Activated naive CD8-positive, alpha-beta T cell treated with anti-CD3 and anti-CD28 coated beads for 36 hours (primary cell): Measurements from ENCODE around the gene NOP53. TPM values are rescaled to one million over a fixed set of nuclear protein-coding genes. Genes with fewer than 3 reads are reported as not detected.
A peak's percentile ranks its signal among the peaks of the same experiment; 100 is the strongest.
"Not testable (repeated sequence)": the region's sequence is repeated elsewhere in the genome, so short reads cannot be mapped to it uniquely, and the experiment has no call there.

Experiments used
- DNase-seq: peaks from one replicate; pipeline ENCODE4 v3.0.0; 2021
- H3K27ac Mint-ChIP-seq: one replicate; pipeline ENCODE4 v1.8.0; 2022; ENCODE audit warnings: mild to moderate bottlenecking, moderate library complexity, mixed read lengths
- H3K27me3 Mint-ChIP-seq: one replicate; pipeline ENCODE4 v1.8.0; 2022; ENCODE audit warnings: mild to moderate bottlenecking, mixed read lengths
- H3K36me3 Mint-ChIP-seq: one replicate; pipeline ENCODE4 v1.8.0; 2021; ENCODE audit warnings: mild to moderate bottlenecking, mixed read lengths
- H3K4me1 Mint-ChIP-seq: one replicate; pipeline ENCODE4 v1.8.0; 2021; ENCODE audit warnings: mixed read lengths
- H3K4me3 Mint-ChIP-seq: one replicate; pipeline ENCODE4 v1.8.0; 2022; ENCODE audit warnings: mild to moderate bottlenecking, moderate library complexity, mixed read lengths
- H3K9me3 Mint-ChIP-seq: one replicate; pipeline ENCODE4 v1.8.0; 2022; ENCODE audit warnings: mixed read lengths
- total RNA-seq, 2 experiments: library from RNA; stranded (reverse); gene quantifications; one replicate each; pipeline ENCODE4 v1.2.3, GENCODE V29; 2021

The NOP53 gene
- total RNA-seq, 2 experiments from 2014 or later, result 248 to 249 TPM

- Mint-ChIP-seq H3K27me3 (peaks cover 56% of the 10 kb centered on the region), H3K9me3 (peaks cover 11% of the 10 kb centered on the region), H3K27ac (no peak within 1 kb of the TSS), H3K4me1 (peaks cover 4% of the 10 kb centered on the region), H3K4me3 (peak within 1 kb of the TSS; percentile 44), H3K36me3 (peaks cover 5% of the 10 kb centered on the region)
- peak; percentile 58 for DNase-seq
Observed at GRCh38 chr19:47713046-47714021, 32.0 kb upstream of the NOP53 start, which contains the start of gene EHD2. TSS of gene EHD2 (plus strand) at chr19:47713422. CDS start at chr19:47716613, 3,191 bp downstream.

DNA sequence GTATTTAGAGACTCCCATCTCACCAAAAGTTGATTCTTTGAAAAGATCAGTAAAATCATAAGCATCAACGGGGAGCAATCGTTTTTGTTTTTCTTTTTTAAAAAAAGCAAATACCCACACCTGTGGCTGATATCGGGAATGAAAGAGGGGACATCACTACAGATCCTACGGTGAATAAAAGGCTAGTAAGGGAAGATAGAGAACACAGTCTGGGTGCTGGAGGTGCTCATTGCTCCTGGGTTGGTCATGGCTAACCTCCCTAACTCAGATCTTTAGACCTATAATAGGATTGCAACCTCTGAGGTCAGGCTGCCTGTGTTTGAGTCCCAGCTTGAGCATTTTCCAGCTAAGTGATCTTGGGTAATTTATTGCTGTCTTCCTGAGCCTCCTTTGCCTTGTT, 31.0 kb upstream of the NOP53 start:
- H3K27ac Mint-ChIP-seq, result no peak overlapping the region
- H3K27me3 Mint-ChIP-seq, result peaks cover 56% of the 10 kb centered on the region
- H3K36me3 Mint-ChIP-seq, result peaks cover 5% of the 10 kb centered on the region
- peaks cover 11% of the 10 kb centered on the region for H3K9me3 Mint-ChIP-seq
- peaks cover 4% of the 10 kb centered on the region for H3K4me1 Mint-ChIP-seq
- H3K4me3 Mint-ChIP-seq, result no peak overlapping the region
- no peak for DNase-seq

DNA sequence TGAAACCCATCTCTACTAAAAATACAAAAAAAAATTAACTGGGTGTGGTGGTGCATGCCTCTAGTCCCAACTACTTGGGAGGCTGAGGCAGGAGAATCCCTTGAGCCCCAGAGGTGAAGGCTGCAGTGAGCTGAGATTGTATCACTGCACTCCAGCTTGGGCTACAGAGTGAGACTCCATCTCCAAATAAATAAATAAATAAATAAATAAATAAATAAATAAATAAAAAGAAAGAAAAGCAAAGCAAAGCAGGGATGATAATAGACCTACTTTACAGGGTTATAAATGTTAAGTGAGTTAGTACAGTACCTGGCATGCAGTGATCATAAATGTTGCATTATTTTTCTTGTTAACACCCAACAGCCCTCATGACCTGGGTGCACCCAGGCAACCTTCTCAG, 30.5 kb upstream of the NOP53 start:
- H3K27ac Mint-ChIP-seq, H3K4me1 Mint-ChIP-seq, H3K4me3 Mint-ChIP-seq, H3K36me3 Mint-ChIP-seq, DNase-seq: not testable (repeated sequence)
- Mint-ChIP-seq H3K27me3 (peaks cover 52% of the 10 kb centered on the region), H3K9me3 (peaks cover 11% of the 10 kb centered on the region)

- Mint-ChIP-seq H3K9me3 (peaks cover 11% of the 10 kb centered on the region), H3K4me3 (no peak overlapping the region), H3K4me1 (peaks cover 4% of the 10 kb centered on the region), H3K27ac (no peak overlapping the region), H3K36me3 (peaks cover 5% of the 10 kb centered on the region), H3K27me3 (peaks cover 46% of the 10 kb centered on the region)
- DNase-seq, result no peak
Observed at GRCh38 chr19:47716270-47716937, 28.9 kb upstream of the NOP53 start.

DNA sequence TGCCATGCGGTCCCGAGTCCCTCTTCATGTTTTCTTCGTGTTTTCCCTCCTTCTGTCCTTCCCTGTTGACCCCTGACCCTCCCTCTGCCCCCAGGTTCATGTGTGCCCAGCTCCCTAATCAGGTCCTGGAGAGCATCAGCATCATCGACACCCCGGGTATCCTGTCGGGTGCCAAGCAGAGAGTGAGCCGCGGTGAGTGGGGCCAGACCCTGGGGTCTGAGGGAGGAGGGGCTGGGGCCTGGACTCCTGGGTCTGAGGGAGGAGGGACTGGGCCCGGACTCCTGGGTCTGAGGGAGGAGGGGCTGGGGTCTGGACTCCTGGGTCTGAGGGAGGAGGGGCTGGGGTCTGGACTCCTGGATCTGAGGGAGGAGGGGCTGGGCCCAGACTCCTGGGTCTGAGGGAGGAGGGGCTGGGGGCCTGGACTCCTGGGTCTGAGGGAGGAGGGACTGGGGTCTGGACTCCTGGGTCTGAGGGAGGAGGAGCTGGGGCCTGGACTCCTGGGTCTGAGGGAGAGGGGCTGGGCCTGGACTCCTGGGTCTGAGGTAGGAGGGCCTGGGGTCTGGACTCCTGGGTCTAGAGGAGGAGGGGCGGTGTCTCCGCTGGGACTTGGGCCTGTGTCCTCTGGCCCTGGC, 26.8 kb upstream of the NOP53 start:
- H3K27ac Mint-ChIP-seq, H3K4me3 Mint-ChIP-seq, H3K4me1 Mint-ChIP-seq, DNase-seq, H3K36me3 Mint-ChIP-seq: not testable (repeated sequence)
- H3K27me3 Mint-ChIP-seq, result peaks cover 38% of the 10 kb centered on the region
- H3K9me3 Mint-ChIP-seq, result peaks cover 11% of the 10 kb centered on the region

DNA sequence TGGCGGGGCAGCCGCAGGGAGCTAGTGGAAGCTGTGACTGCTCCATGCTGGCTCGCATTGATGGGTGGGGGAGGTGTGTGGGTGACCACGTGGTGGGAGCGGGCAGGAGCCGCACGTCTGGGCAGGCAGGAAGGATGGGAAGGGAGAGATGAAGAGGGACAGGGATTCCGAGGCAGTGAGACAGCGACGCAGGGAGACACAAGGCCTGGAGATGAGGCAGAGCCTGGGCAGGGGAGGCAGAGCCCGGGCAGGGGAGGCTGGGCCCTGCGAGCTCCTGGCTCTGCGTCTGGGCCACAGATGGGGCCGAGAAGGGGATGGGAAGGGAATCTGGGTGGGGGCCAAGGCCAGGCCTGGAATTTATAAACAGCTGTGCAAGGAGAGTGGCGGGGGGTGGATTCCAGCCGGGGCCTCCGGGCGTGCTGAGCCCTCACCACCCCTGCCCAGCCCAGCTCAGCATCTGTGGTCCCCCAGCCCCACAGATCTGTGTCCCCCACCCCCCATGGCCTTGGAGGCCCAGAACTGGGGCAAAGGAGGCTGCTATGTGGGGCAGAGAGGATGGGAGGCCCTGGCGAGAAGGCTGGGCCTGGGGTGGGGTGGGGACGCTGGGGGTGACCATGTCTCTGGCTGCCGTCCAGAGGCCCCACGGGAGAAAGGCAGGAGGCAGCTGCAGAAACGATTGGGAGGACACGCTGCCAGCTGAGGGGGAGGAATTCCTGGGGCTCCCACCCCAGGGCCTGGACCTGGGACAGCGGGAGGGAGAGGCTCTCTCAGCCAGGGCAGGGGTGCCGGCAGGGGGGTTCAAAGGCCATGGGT, 26.1 kb upstream of the NOP53 start:
- peaks cover 4% of the 10 kb centered on the region for H3K9me3 Mint-ChIP-seq
- peaks cover 38% of the 10 kb centered on the region for H3K27me3 Mint-ChIP-seq
- no peak overlapping the region for H3K4me3 Mint-ChIP-seq
- DNase-seq, result no peak
- H3K4me1 Mint-ChIP-seq, result no peaks in the 10 kb centered on the region
- no peaks in the 10 kb centered on the region for H3K36me3 Mint-ChIP-seq
- no peak overlapping the region for H3K27ac Mint-ChIP-seq

- Mint-ChIP-seq H3K27ac (no peak overlapping the region), H3K4me1 (no peaks in the 10 kb centered on the region), H3K36me3 (no peaks in the 10 kb centered on the region), H3K4me3 (no peak overlapping the region), H3K27me3 (peaks cover 33% of the 10 kb centered on the region), H3K9me3 (no peaks in the 10 kb centered on the region)
- DNase-seq, result no peak
Observed at GRCh38 chr19:47720669-47721422, 24.5 kb upstream of the NOP53 start.

DNA sequence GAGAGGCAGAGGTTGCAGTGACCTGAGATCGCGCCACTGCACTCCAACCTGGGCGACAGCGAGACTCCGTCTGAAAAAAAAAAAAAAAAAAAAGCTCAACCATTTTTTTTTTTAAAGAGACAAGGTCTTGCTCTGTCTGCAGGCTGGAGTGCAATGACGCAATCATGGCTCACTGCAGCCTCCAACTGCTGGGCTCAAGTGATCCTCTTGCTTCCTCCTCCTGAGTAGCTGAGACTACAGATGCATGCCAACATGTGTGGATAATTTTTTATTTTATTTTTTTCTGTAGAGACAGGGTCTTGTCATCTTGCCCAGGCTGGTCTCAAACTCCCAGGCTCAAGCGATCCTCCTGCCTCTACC, 21.8 kb upstream of the NOP53 start:
- Mint-ChIP-seq H3K4me3 (no peak overlapping the region), H3K9me3 (no peaks in the 10 kb centered on the region), H3K4me1 (peaks cover 3% of the 10 kb centered on the region), H3K27me3 (peaks cover 35% of the 10 kb centered on the region), H3K36me3 (no peaks in the 10 kb centered on the region), H3K27ac (no peak overlapping the region)
- no peak for DNase-seq

- Mint-ChIP-seq H3K4me1 (peaks cover 17% of the 10 kb centered on the region), H3K27ac (no peak overlapping the region), H3K36me3 (no peaks in the 10 kb centered on the region), H3K4me3 (no peak overlapping the region), H3K27me3 (peaks cover 54% of the 10 kb centered on the region), H3K9me3 (peaks cover 2% of the 10 kb centered on the region)
- no peak for DNase-seq
Observed at GRCh38 chr19:47725759-47726401, 19.5 kb upstream of the NOP53 start.

DNA sequence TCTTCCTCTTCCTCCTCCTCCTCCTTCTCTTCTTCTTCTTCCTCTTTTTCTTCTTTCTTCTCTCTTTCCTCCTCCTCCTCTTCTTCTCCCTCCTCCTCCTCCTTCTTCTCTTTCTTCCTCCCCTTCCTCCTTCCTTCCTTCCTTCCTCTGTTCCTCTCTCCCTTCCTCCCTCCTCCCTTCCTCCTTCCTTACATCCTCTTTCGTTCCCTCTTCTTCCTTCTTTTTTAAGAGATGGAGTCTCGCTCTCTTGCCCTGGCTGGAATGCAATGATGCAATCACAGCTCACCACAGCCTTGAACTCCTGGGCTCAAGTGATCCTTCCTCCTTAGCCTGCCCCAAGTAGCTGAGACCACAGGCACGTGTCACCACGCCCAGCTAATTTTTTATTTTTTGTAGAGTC, 18.9 kb upstream of the NOP53 start:
- Mint-ChIP-seq H3K36me3 (no peaks in the 10 kb centered on the region), H3K27ac (no peak overlapping the region), H3K4me3 (no peak overlapping the region), H3K4me1 (peaks cover 17% of the 10 kb centered on the region), H3K9me3 (peaks cover 3% of the 10 kb centered on the region), H3K27me3 (peaks cover 55% of the 10 kb centered on the region)
- no peak for DNase-seq

GRCh38 chr19:47728295-47728694, 17.1 kb upstream of the NOP53 start:
- peaks cover 47% of the 10 kb centered on the region for H3K27me3 Mint-ChIP-seq
- not testable (repeated sequence) for H3K4me3 Mint-ChIP-seq, H3K9me3 Mint-ChIP-seq, H3K36me3 Mint-ChIP-seq, DNase-seq, H3K27ac Mint-ChIP-seq
- H3K4me1 Mint-ChIP-seq, result peaks cover 17% of the 10 kb centered on the region

GRCh38 chr19:47729468-47729798, 15.9 kb upstream of the NOP53 start:
- no peaks in the 10 kb centered on the region for H3K36me3 Mint-ChIP-seq
- peak overlapping the region; percentile 85 for H3K4me3 Mint-ChIP-seq
- peaks cover 38% of the 10 kb centered on the region for H3K27me3 Mint-ChIP-seq
- peaks cover 17% of the 10 kb centered on the region for H3K4me1 Mint-ChIP-seq
- H3K9me3 Mint-ChIP-seq, result peaks cover 3% of the 10 kb centered on the region
- peak; percentile 30 for DNase-seq
- H3K27ac Mint-ChIP-seq, result no peak overlapping the region

DNA sequence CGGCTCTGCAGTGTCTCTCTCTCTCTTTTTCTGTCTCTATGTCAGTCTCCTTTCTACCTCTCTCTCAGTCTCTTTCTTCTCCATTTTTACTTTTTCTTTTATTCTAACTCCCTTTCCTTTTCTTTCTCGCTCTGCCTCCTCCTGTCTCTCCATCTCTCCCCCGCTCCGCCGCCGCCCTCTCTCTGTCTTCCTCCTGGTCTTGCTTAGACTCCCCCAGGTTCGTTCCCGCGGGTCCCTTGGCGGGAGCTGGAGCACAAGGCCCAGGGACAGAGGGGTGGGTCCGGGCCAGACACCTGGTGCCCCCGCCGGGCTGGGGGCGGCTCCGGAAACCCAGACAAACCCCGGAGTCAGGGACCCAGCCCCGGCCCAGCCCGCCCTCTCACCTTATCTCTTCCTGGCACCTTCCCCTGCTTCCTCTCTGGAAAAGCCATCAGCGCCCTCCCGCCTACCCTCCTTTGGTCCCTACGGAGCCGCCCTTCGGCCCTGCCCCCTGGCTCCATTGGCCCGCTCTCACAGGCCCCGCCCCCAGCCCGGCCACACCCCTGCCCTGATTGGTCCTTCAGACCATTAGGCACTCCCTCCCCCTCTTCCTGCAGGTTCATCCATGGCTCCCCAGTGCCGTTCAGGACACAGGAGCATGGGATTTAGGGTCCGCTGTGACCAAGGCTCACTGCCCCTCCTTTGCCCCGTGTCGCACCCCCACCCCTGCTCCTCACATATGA, 15.4 kb upstream of the NOP53 start:
- Mint-ChIP-seq H3K27ac (no peak overlapping the region), H3K4me3 (peak overlapping the region; percentile 85), H3K36me3 (no peaks in the 10 kb centered on the region), H3K4me1 (peaks cover 17% of the 10 kb centered on the region), H3K27me3 (peaks cover 36% of the 10 kb centered on the region), H3K9me3 (peaks cover 3% of the 10 kb centered on the region)
- peak; percentile 69 for DNase-seq
